EH (cell line): Measurements from ENCODE around the gene LAIR1.
A peak's percentile ranks its signal among the peaks of the same experiment; 100 is the strongest.
"Not testable (repeated sequence)": the region's sequence is repeated elsewhere in the genome, so short reads cannot be mapped to it uniquely, and the experiment has no call there.

Experiments
- DNase-seq: peaks from one replicate; pipeline ENCODE4 v3.0.0-alpha.2; 2015; ENCODE audit warnings: low read depth

LAIR1 gene

DNA sequence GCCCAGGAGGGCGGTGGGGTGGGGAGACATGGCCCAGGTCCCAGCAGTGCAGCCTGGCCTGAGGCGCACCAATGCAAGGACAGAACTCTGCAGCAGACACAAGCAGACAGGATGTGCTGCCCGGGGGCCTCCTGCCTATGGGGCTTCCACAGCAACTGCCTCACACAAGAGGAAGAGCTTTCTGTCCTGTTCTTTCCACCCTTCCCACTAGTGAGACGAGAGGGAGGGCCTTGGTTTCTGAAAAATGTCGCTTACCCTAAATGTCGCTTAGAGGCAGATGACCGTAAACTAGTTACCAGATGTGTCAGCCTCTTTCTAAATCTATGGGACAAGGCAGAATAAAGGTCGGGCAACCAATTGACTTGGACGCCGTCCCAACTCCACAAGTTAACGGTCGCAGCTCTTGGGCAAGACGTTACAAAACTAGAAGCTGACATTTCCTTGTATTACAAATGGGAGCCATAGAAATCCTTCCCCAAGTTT lies at the start of gene LAIR1:
LAIR1 (minus strand) TSS at position 157 of the 483 bp plus-strand sequence; CDS start at position 30, 127 bp downstream.
- no peak for DNase-seq

- DNase-seq = no peak
These were observed 49.4 kb upstream of the LAIR1 start for GRCh38 chr19:54414156-54414555.

DNA sequence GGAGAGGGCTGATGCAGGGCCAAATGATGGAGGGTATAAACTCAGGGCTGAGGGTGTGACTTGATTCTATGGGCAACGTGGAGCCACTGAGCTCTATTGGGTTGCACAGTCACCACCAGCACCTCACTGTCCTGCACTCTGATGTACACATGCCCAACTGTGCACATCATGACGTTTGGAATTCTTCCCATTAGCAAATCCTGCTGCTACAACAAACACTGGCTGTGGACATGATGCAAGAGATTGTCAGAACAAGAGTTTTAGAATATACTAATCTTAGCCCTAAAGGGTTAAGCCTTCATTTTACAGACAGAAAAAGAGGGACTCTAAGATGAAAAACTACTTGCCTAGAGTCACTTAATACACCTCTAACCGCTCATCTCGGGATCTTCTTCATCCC lies 48.1 kb upstream of the LAIR1 start:
- no peak for DNase-seq

DNA sequence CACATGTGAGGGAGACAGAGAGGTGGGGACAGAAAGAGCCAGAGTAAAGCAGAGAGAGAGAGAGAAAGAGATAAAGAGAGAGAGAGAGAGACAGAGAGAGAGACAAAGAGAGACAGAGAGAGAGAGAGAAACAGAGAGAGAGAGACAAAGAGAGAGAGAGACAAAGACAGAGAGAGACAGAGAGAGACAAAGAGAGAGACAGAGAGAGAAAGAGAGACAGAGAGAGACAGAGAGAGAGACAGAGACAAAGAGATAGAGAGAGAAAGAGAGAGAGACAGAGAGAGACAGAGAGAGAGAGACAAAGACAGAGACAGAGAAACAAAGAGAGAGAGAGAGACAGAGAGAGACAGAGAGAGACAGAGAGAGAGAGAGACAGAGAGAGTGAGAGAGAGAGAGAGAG lies 46.3 kb upstream of the LAIR1 start:
- no peak for DNase-seq

- no peak for DNase-seq
These were observed 43.8 kb upstream of the LAIR1 start for GRCh38 chr19:54408456-54409026.

DNA sequence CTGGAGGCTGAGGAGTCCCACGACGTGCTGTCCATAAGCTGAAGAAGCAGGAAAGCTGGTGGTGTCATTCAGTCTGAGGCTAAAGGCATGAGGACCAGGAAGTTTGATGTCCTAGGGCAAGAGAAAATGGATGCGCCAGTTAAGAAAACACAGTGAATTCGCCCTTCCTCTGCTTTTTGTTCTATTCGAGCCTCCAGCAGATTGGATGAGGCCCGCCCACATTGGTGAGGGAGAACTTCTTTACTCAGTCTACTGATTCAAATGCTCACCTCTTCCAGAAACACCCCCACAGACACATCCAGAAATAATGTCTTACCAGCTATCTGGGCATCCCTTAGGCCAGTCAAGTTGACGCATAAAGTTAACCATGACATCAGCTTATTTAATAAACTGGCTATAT lies 43.0 kb upstream of the LAIR1 start:
- no peak for DNase-seq

- no peak for DNase-seq
These were observed 40.9 kb upstream of the LAIR1 start for GRCh38 chr19:54405628-54406027.

- DNase-seq = no peak
These were observed 38.3 kb upstream of the LAIR1 start for GRCh38 chr19:54403054-54403453.

- DNase-seq = no peak
These were observed 36.2 kb upstream of the LAIR1 start for GRCh38 chr19:54400913-54401312.

DNA sequence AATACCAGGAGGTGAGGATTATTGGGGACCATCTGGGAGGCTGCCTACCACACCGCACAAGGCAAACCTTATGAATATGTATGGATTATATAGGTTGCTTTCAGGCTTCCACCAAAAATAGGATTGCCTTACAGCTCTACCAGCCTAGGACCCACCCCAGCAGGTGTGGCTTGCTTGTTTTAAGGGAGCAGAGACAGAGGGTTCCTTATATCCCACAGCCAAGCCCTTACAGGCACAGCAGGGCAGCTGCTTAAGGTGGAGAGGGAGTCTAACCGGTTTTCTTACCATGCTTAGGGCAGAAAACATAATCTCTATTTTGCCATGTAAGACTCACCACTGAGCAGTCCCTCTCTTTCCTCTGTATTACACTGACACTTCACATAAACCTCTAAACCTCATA lies 34.5 kb upstream of the LAIR1 start:
- no peak for DNase-seq

- no peak for DNase-seq
These were observed 31.0 kb upstream of the LAIR1 start for GRCh38 chr19:54395685-54396084.

DNA sequence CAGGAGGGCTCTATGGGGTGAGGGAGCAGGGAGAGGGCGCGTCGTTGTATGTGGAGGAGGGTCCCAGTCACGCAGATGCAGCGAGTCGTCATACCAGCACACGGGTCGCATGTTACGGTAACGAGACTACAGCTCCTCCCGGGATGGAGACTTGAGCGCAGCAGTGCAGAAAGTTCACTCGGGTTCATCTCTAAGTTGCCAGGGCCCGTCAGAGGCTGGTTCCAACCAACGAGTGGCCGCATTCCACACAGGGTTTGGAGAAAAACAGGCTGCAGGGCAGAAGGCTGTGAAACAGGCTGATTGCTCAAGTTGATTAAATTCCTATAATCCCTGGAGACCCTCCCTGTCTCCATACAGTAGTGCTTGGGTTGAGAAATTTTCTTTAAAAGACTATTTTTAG lies 28.6 kb upstream of the LAIR1 start:
- DNase-seq = no peak

GRCh38 chr19:54392105-54392504 lies 27.4 kb upstream of the LAIR1 start:
- DNase-seq = no peak

GRCh38 chr19:54391589-54392061 lies 26.9 kb upstream of the LAIR1 start:
- no peak for DNase-seq

GRCh38 chr19:54390942-54391577 lies 26.3 kb upstream of the LAIR1 start:
- DNase-seq = peak; percentile 56

GRCh38 chr19:54389553-54389952 lies 24.8 kb upstream of the LAIR1 start:
- DNase-seq = no peak

- DNase-seq = no peak
These were observed 24.0 kb upstream of the LAIR1 start for GRCh38 chr19:54388802-54389139.

DNA sequence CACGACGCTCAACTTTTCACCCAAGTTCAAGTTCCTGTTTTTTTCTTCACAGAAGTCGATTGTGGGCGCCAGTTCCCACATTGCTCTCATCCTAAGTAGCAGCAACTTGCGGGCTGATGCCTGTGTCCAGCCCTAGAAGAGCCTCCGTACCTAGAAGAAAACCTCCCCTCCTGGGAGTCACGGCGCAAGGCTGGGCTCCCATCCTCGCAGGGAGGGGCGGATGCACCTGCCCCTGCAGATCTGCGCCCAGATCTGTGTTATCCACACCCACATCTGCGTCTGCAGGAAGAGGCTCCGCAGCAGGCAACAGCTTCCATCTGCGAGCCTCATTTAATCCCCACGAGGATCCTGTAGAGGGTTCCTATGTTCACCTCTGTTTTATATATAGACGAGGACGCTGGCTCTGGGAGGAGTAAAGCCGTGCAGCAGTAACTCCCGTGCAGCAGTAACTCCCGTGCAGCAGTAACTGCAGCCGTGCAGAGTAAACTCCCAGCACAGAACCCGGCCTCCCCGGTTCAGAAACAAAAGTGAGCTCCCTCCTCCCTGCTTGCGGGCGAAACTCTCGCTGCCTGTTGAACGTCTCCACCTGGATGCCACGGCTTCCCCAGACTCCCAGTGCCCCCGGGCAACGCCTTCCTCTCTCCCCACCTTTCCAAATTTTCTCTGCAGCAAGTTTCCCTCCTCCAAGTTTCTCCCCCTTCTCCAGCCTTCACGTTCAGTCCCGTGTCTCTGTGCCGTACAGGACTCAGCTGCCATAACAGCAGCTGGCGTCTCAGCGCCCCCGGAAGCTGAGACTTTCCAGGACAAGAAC lies 23.5 kb upstream of the LAIR1 start:
- peak; percentile 10 for DNase-seq

DNA sequence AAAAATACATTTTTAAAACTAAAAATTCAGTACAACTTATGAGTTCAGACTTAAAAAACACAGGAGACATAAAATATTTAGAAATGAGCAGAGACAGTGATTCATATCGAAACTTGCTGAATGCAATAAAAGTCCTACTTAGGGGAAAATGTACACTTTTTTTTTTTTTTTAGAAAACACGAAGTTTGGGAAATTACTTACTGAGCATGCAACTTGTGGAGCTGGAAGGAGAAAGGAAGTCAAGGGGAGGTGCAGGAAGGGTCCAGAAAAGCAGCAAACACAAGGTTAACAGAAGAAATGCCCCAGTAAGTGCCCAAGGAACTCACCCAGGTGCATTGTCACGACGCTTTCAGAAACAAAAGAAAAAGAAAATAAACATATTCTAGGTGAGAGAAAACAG lies 18.6 kb upstream of the LAIR1 start:
- no peak for DNase-seq

DNA sequence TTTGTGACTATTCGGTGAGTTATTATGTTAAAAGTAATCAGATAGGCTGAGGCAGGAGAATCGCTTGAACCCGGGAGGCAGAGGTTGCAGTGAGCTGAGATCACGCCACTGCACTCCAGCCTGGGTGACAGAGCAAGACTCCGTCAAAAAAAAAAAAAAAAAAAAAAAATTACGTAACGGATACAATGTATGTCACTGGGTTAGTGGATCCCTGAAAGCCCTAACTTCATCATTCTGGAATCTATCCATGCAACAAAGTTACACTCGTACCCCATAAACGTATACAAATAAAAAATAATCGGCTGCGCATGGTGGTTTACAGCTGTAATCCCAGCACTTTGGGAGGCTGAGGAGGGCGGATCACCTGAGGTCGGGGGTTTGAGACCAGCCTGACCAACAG lies 17.3 kb upstream of the LAIR1 start:
- not testable (repeated sequence) for DNase-seq

- DNase-seq = no peak
These were observed 16.2 kb upstream of the LAIR1 start for GRCh38 chr19:54380897-54381296.

GRCh38 chr19:54379187-54379678 lies 14.5 kb upstream of the LAIR1 start:
- DNase-seq = no peak
